WTC11 (cell line): ENCODE data around the gene SIRT3.

ENCODE experiments used
- ETV6 ChIP-seq: sonication (generic); formaldehyde crosslinking; IDR thresholded peaks from 2 replicates; pipeline ENCODE4 v1.8.1; 2022; ENCODE audit warnings: mild to moderate bottlenecking, missing genetic modification reagents
- JAZF1 ChIP-seq: fragments of 250-450 bp; sonication (Bioruptor Pico); IDR thresholded peaks from 2 replicates; pipeline ENCODE4 v1.9.0; 2021; ENCODE audit warnings: moderate library complexity, mild to moderate bottlenecking, inconsistent platforms
- TF ChIP-seq, protein P1 (sequence below): fragments of 200-600 bp; IDR thresholded peaks from 2 replicates; pipeline ENCODE4 v1.8.0; 2022; ENCODE audit warnings: antibody characterized with exemption
- TF ChIP-seq, protein P2 (sequence below): fragments of 250-450 bp; sonication (Bioruptor Pico); IDR thresholded peaks from 2 replicates; pipeline ENCODE4 v1.9.0; 2021; ENCODE audit warnings: moderate library complexity, mild to moderate bottlenecking, inconsistent platforms, borderline replicate concordance

DNA sequence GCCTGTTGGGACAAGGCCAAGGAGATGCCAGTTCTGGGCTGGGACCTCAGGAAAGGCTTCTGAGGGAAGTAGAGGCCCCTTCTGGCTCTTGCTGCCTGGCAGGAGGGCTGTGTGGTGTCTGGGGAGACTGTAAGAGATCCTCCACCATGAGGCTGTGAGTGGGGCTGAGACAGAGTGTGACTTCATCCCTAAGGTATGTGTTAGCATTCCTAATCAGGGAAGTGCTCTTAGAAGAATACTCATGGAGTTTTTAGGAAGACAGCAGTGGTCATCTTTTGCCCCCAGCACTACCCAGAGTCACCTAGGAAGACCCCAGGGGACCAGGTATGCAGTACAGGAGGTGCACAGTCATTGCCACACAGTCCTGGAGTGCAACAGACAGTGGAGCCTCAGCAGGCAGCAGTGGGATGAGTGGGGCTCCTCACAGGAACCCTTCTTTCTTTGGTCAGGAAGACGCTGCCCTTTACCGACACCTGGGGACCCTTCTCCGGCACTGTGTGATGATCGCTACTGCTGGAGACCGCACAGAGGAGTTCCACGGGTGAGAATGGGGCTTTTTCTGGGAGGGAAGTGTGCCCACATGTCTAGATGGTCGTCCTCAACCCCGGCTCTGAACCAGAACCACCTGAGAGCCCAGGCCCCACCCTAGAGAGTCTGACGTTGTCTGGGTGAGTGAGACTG, 25.9 kb downstream of the SIRT3 start:
- TF ChIP-seq, protein P1, sequence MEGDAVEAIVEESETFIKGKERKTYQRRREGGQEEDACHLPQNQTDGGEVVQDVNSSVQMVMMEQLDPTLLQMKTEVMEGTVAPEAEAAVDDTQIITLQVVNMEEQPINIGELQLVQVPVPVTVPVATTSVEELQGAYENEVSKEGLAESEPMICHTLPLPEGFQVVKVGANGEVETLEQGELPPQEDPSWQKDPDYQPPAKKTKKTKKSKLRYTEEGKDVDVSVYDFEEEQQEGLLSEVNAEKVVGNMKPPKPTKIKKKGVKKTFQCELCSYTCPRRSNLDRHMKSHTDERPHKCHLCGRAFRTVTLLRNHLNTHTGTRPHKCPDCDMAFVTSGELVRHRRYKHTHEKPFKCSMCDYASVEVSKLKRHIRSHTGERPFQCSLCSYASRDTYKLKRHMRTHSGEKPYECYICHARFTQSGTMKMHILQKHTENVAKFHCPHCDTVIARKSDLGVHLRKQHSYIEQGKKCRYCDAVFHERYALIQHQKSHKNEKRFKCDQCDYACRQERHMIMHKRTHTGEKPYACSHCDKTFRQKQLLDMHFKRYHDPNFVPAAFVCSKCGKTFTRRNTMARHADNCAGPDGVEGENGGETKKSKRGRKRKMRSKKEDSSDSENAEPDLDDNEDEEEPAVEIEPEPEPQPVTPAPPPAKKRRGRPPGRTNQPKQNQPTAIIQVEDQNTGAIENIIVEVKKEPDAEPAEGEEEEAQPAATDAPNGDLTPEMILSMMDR = no peak
- TF ChIP-seq, protein P2, sequence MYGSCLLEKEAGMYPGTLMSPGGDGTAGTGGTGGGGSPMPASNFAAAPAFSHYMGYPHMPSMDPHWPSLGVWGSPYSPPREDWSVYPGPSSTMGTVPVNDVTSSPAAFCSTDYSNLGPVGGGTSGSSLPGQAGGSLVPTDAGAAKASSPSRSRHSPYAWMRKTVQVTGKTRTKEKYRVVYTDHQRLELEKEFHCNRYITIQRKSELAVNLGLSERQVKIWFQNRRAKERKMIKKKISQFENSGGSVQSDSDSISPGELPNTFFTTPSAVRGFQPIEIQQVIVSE = no peak
- TF ChIP-seq ETV6 (CRISPR knock-in tag) (no peak), JAZF1 (no peak)
